BE2C (cell line): ENCODE measurements around the gene EEIG2.
A peak's percentile ranks its signal among the peaks of the same experiment; 100 is the strongest.

Experiments
- DNase-seq: peaks from one replicate; pipeline ENCODE4 v3.0.0-alpha.2; 2020
- H3K27me3 ChIP-seq: fragments of 250-450 bp; sonication (Bioruptor Pico); 2 replicates; pipeline ENCODE4 v1.5.1; 2020; ENCODE audit warnings: mild to moderate bottlenecking
- H3K36me3 ChIP-seq: fragments of 250-450 bp; sonication (Bioruptor Pico); 2 replicates; pipeline ENCODE4 v1.5.1; 2020; ENCODE audit warnings: mild to moderate bottlenecking
- H3K4me1 ChIP-seq: fragments of 250-450 bp; sonication (Bioruptor Pico); 2 replicates; pipeline ENCODE4 v1.5.1; 2020
- H3K4me3 ChIP-seq: 2 replicates; pipeline ENCODE4 v1.5.1; 2011; ENCODE audit warnings: low read depth, low read length
- H3K9me3 ChIP-seq: fragments of 250-450 bp; sonication (Bioruptor Pico); 2 replicates; pipeline ENCODE4 v1.5.1; 2020
- CTCF ChIP-seq: IDR thresholded peaks from 2 replicates; pipeline ENCODE4 v1.5.1; 2012; ENCODE audit warnings: mild to moderate bottlenecking, low read depth, low read length

The EEIG2 gene

DNA sequence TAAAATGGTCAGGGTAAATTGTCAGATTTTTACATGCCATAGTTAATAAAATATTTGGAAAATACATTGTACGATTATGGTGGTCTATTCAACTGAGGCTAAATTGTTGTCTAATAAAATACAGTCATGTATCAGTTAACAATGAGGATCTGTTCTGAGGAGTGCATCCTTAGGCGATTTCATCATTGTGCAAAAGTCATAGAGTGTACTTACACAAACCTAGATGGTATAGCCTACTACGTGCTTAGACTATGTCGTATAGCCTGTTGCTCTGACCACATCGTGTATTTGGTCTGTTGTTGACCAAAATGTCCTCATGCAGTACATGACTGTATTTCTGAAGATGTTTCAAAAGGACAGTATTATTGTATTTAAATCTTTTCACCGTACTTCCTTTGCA lies 5.2 kb downstream of the EEIG2 start:
- Histone ChIP-seq H3K36me3 (no peaks in the 10 kb centered on the region), H3K9me3 (no peaks in the 10 kb centered on the region), H3K27me3 (no peaks in the 10 kb centered on the region), H3K4me1 (no peaks in the 10 kb centered on the region), H3K4me3 (no peak overlapping the region)
- no peak for TF ChIP-seq CTCF
- DNase-seq = no peak

DNA sequence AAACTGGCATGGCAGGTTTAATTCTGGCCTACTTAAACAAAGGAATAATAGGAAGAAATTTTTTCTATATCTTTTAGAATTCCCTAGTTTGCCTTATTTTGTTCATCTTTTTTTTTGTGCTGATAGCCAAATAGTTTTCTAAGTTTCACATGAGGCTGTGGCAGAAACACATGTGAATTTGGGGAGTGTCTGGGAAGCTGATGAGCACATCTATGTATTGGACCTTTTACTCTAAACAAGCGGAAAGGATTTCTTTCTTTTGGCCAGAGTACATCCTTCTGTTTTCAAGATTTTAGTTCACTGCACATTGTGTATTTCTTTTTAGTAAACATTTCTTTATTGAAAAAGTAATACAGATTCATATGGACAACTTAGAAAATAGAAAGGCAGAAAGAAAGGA lies 5.6 kb downstream of the EEIG2 start:
- H3K27me3 ChIP-seq = no peaks in the 10 kb centered on the region
- H3K9me3 ChIP-seq = no peaks in the 10 kb centered on the region
- no peak overlapping the region for H3K4me3 ChIP-seq
- H3K4me1 ChIP-seq = no peaks in the 10 kb centered on the region
- H3K36me3 ChIP-seq = no peaks in the 10 kb centered on the region
- no peak for DNase-seq
- no peak for TF ChIP-seq CTCF

GRCh38 chr1:108568589-108568988 lies 8.7 kb downstream of the EEIG2 start:
- TF ChIP-seq CTCF = no peak
- Histone ChIP-seq H3K27me3 (no peaks in the 10 kb centered on the region), H3K4me1 (no peaks in the 10 kb centered on the region), H3K4me3 (no peak overlapping the region), H3K36me3 (no peaks in the 10 kb centered on the region), H3K9me3 (no peaks in the 10 kb centered on the region)
- no peak for DNase-seq

GRCh38 chr1:108569097-108569728 lies 9.3 kb downstream of the EEIG2 start:
- H3K27me3 ChIP-seq = no peaks in the 10 kb centered on the region
- no peak overlapping the region for H3K4me3 ChIP-seq
- DNase-seq = no peak
- no peaks in the 10 kb centered on the region for H3K36me3 ChIP-seq
- no peak for TF ChIP-seq CTCF
- no peaks in the 10 kb centered on the region for H3K4me1 ChIP-seq
- no peaks in the 10 kb centered on the region for H3K9me3 ChIP-seq

DNA sequence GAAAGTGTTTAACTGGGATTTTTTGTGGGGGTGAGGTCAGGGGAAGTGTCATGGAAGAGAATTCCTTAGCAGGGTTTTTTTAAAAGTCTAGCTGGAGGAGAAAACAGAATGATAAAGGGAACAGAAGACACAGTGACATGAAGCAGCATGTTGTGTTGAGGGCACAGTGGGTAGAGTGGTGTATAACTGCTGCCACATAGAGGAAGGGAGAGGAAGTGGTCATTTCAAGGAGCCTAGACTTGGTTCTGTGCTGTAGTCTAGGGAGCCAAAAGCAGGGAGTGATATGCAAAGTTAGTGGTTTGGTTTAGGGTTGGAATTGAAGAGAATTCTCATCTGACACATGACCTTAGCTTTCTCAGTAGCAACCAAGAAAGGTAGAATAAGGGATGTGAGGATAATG lies 10.2 kb downstream of the EEIG2 start:
- no peak overlapping the region for H3K4me3 ChIP-seq

More for the DNA sequence above, 10.2 kb downstream of the EEIG2 start:
- Histone ChIP-seq H3K27me3 (no peaks in the 10 kb centered on the region), H3K9me3 (no peaks in the 10 kb centered on the region), H3K4me1 (no peaks in the 10 kb centered on the region), H3K36me3 (no peaks in the 10 kb centered on the region)
- DNase-seq = peak; percentile 9
- peak; percentile 59 for TF ChIP-seq CTCF
